HG02571 (cell line): ENCODE results near the gene SETDB2.
"Not testable (repeated sequence)": the region's sequence is repeated elsewhere in the genome, so short reads cannot be mapped to it uniquely, and the experiment has no call there.

Source experiments
- ATAC-seq: cut with Tn5 transposase; IDR thresholded peaks from one replicate; pipeline ENCODE4 v1.9.1; 2021; ENCODE audit warnings: mild to moderate bottlenecking, moderate library complexity; ENCODE audit not compliant: unreplicated experiment

Gene SETDB2

DNA sequence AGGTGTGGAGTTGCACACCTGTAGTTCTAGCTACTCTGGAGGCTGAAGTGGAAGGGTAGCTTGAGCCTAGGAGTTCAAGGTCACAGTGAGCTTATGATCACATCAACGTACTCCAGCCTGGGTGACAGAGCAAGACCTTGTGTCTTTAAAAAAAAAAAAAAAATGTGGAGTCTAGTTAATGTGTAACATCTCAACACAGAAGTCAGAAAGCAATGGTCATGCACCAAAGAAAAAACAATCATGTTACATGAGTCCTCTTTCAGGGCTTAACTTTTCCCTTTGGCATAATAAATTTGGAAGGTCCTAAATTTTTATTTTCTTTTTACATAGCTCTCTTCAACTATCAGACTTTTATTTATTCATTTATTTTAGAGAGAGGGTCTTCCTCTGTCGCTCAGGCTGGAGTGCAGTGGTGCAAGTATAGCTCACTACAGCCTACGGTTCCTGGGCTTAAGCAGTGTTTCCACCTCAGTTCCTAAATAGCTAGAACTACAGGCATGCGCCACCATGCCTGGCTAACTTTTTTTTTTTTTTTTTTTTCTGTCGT, 22.3 kb downstream of the SETDB2 start:
- no peak for ATAC-seq

DNA sequence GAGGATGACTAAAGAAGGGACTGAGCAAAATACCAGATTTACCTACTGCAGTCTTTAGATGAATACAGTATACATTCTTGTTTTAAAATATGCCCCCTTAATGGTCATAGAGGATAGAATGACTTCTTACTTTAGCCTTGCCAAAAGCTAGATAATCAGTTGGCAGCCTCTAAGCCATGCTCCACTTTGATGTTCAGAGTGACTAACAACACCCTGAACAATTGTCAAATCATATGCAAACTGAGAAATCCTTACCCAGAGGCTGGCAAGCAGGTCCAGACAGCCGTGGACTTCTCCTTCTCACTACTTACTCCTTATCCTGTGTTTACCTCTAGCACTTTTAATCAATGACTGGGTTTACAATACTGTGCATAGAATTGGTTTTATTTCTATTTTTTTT, 28.1 kb downstream of the SETDB2 start:
- no peak for ATAC-seq

DNA sequence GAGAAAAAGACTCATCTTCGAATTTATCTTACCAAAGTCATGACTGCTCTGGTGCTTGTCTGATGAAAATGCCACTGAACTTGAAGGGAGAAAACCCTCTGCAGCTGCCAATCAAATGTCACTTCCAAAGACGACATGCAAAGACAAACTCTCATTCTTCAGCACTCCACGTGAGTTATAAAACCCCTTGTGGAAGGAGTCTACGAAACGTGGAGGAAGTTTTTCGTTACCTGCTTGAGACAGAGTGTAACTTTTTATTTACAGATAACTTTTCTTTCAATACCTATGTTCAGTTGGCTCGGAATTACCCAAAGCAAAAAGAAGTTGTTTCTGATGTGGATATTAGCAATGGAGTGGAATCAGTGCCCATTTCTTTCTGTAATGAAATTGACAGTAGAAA, 32.5 kb downstream of the SETDB2 start:
- ATAC-seq = no peak

DNA sequence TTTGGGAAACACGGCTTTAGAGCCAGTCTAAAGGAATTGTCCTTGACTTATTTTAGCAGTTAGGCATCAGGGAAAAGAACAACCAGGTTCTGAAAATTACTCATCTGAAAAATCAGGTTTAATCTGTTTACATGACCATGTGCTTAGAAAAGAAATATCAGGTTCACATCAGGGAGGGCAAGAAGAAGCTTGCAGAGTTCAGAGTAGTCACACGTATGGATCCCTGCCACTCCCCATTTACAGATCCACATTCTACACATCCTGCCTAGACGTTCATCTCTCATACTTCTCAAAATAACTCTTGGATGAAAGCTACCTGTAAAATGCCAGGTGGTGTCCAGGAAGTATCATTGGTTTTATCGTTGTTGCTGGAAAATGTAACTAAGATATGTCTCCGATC, 37.7 kb downstream of the SETDB2 start:
- no peak for ATAC-seq

DNA sequence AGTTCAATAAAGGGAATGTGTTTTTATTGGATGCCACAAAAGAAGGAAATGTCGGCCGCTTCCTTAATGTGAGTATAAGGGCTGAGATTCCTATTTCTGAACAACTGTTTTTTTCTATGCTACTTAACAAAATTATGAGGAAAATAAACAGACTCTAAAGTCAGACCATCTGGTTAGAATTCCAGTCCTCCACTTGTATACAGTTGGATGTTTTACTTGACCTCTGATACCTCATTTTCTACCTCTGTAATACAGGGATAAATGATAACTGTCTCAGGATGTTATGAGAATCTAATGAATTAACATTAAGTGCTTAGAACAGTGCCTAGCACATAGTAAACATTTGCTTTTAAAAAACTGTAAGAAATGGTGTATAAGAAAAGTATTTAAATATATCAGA, 44.5 kb downstream of the SETDB2 start:
- no peak for ATAC-seq

DNA sequence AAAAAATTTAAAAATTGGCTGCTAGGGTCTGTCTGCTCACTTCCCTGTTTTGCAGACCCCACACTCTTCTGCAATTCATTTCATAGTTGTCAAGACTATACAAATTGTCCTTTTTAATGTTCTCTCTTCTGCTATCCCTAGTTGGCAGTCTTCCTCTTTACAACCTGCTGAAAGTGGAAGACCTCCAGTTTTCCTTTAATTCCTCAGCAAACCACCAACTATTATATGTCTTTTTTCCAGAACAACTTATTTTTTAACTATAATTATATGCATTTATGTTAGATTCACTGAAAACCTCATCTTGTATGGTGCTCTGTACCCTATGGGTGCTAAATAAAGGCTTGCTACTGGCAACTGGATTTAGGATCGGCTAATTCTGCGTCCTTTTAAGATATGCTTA, 50.6 kb downstream of the SETDB2 start:
- ATAC-seq = no peak

DNA sequence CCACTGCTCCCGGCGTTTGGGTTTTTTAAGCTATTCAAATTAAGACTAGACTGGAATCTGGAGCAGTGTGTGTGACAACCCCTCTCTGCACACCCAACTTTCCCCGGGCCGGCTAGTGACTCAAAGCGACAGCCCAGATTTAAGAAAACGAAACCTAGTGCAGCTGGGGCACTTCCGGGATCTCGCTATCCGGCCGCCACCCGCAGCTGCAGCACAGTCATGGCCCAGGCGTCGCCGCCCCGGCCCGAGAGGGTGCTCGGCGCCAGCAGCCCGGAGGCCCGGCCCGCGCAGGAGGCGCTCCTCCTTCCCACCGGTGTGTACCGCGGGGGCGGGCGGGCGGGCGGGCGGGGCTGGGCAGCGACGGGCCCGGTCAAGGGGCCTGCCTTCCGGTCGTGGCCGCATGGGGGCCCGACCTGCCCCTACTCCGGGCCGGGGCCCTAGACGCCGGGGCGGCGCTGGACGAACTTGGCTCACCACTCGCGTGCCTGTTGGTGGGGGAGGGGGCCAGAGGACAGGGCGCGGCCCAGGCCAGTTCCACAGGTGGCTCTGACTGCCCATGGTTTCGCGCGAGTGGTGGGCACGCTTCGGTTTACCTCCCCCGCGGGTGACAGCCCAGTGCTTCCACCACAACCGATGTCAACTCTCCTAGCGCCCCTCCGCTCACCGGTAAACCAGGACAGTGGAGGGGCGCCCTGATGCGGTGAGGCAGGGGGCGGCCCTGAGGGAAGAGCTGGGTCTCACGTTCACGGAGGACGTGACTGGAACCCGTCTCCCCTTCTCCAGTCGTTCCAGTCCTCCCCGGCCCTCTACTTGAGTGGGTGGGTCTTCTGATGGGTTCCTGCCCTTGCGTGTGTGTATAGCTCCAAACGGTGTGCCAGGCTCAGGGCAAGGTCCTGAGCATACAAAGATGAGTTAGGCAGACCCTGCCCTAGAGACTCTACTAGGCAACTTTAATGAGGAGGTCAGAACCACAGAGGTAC, 52.0 kb downstream of the SETDB2 start, which contains the start of gene PHF11:
PHF11 (plus strand) TSS at position 171 of the 980 bp plus-strand sequence; CDS start at position 220, 49 bp downstream.
- ATAC-seq = peak; percentile 81

DNA sequence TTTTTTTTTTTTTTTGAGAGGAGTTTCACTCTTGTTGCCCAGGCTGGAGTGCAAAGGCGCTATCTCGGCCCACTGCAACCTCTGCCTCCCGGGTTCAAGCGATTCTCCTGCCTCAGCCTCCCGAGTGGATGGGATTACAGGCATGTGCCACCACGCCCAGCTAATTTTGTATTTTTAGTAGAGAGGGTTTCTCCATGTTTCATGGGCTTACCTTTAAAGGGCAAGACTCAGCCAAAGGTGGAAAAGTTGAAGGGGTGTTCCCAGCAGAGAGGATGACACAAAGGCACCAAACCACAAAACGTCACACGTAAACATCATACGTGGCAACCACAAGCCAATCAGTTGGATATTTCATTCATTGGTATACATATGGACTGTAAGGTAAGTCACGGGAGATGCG, 52.8 kb downstream of the SETDB2 start:
- not testable (repeated sequence) for ATAC-seq

DNA sequence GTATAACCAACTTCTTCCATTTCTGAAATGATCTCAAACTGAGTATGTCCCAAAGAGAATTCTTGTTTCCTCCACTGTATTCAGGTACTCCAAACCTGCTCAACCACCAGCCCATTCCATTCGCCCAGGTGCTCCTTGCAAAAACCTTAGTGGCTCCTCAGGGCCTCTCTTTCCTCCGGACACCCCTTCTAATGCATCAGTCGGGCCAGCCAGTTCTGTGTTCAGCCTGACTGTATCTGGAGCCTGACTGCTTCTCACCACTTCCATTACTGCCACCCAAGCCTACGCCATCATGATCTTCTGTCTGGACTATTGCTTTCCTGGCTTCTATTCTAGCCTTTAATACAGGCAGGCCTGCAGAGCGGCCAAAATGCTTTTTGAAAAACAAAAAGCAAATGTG, 53.2 kb downstream of the SETDB2 start:
- ATAC-seq = no peak

DNA sequence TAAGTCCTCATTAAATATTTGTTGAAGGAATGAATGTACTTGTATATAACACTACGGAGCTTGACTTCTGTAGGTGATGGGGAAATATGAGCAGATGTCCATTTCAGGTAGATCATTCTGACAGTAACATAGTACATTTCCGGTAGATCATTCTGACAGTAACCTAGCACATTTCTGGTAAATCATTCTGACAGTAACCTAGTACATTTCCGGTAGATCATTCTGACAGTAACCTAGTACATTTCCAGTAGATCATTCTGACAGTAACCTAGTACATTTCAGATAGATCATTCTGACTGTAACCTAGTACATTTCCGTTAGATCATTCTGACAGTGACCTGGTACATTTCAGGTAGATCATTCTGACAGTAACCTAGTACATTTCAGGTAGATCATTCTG, 54.1 kb downstream of the SETDB2 start:
- no peak for ATAC-seq

DNA sequence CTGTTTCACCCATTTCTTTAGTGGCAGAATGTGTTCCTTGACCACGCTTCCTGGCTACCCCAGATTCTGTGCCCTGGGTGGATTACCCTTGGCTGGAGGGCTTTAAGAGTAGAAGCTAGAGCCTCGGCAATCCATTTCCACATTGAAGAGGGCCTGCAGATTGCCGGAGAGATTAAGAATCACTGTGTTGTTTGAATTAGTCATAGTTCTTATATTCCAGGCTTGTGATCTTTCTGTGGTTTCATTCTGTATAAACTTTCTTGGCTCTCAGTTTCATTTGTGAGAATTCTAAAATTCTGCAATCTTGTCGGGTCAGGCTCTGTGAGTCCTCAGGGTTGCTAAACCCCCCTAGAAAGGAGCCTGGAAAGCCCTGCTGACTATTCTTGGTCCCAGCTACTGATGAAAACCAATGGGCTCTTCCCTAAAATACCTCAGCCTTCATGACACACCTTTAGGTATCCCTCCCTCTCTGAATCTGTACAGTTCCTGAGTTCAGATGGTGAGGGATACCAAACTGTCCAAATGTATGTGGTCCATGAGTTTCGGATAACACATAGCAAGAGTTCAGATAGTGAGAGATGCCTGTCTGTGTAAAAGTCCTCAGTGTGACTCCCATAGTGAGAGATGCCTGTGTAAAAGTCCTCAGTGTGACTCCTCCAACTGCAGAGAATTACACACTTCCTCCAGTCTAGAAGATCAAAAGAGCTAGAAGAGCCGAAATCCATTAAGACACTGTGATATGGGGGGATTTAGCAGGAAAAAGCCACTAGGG, 56.0 kb downstream of the SETDB2 start:
- ATAC-seq = no peak

DNA sequence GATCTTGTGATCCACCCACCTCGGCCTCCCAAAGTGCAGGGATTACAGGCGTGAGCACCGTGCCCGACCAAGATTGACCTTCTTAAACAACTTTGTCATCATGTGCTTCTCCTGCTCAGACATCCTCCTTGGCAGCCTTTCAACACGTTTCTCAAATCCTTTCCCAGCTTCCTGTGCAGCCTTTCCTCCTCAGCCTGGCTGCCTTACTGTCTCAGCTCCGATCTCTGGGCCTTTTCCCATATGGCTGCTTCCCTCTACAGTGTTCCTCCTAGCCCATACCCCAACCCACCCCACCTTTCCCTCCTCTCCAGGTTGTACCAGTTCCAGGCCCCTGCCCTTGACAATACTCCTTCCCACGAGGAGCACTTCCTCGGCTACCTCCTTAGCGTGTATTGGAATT, 58.9 kb downstream of the SETDB2 start:
- ATAC-seq = no peak

DNA sequence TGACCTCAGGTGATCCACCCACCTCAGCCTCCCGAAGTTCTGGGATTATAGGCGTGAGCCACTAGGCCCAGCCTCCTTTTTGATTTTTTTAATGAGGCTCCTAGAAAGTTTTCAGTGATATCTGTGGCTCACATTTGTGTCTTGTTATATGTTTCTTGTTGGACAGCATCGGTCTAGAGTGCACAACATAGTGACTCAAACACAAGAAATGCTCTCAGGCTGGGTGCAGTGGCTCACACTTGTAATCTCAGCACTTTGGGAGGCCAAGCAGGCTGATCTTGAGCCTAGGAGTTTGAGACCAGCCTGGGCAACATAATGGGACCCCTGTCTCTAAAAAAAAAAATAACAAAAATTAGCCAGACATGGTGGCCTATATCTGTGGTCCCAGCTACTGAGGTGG, 59.9 kb downstream of the SETDB2 start:
- ATAC-seq = no peak

DNA sequence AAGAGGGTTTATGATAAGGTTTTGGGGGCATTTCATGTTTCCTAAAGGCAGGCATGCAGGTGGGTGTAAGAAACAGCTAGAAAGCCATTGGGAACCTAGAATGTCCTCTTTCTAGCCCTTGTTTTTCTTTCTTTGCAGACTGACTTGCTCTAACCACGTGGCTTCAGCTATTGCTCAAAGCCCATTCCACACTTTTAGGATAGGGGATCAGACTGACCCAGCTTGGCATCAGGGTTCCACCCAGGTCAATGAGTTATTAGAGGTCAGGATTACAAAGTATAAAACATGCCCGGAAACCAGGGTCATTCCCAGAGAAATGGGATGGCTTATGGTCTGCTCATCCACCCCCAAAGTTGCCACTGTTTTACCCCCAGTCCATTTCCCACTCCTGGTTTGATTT, 68.5 kb downstream of the SETDB2 start:
- ATAC-seq = no peak

DNA sequence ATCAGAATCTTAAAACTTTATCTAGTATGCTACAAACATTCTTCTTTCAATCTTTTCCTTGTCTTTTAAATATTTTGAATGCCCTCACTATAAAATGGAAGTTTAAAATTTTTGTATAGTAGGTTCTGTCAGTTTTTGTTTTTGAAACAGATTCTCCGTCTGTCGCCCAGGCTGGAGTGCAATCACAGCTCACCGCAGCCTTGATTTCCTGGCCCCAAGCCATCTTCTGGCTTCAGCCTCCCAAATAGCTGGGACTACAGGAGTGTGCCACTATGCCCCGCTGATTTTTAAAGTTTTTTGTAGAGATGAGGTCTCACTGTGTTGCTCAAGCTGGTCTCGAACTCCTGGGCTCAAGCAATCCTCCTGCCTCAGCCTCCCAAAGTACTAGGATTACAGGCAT, 72.4 kb downstream of the SETDB2 start:
- no peak for ATAC-seq

DNA sequence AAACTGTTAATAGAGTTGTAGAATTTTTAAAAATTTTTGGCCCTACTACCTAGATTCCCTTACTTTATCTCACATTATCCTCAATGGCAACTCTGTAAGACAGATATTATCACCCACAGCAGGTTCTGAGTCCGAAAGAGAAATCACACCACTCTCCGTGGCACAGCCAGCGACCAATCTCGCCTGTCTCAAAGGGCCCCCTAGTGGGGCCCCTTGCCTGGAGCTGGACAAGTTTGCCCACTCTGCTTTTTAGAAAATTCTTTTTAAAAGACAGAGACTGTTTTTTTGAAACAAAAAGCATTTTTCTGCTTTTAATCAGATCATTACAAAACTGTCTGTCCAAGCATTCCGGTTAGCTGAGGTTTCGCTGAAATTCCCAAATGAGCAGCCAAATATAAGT, 73.4 kb downstream of the SETDB2 start:
- no peak for ATAC-seq

DNA sequence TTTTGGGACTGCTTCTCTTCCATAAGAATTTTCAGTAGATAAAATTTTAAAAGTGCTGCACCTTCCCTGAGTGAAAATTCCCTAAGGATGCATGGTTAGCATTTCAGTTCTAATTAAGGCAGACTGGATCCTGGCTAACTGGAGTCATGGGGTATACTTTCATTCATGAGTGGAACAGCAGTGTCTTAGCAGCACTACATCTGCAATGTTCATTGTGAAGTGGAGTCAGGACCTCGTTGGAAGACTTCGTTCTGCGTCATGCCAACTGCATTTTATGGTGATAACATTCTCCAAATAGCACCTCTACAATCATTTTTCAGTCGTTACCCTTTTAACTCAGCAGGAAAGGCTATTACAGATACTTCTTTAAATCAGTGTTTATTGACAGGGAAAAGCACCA, 77.2 kb downstream of the SETDB2 start:
- no peak for ATAC-seq

DNA sequence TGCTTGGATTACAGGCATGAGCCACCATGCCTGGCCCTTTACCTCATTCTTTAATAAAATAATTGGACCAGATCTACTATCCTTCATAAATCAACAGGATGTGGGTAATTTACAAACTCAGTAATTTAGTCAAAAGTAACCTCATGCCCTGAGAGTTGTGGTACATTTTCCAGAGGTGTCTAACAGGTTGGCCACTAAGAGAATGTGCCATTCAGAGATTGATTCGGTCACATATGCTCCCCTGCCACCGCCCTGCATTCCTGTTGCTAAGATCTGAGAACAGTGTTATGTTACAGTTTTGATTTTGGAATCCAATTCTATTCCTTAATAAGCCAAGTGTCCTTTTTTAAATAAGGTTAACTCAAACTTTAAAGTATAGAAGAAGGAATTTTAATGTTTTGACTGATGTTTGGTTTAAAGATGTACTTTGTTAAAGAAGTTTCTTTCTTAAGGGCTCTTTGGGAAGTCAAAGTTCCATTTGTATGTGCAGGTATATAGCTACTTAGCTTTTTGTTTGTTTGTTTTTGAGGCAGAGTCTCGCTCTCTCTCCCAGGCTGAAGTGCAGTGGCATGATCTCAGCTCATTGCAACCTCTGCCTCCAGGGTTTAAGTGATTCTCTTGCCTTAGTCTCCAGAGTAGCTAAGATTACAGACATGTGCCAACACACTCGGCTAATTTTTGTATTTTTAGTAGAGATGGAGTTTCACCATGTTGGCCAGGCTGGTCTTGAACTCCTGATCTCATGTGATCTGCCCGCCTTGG, 80.8 kb downstream of the SETDB2 start:
- ATAC-seq = no peak

DNA sequence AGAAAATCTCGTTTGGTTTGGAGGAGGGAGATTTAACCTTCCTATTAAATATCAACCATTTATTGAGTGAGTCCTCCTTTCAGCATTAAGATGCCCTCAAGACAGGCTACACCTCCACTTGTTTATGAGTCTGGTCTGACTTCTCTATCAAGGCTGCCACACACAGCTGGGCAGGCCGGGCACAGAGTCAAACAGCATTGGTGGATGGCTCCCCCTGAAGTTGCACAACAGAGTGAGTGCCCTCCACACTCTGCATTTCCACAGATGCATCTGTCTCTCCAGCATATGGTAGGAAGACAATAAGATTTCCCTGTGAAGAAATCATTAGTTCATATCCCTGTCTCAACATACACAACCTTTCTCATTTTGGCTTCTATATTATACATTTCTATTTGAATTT, 83.0 kb downstream of the SETDB2 start:
- no peak for ATAC-seq

DNA sequence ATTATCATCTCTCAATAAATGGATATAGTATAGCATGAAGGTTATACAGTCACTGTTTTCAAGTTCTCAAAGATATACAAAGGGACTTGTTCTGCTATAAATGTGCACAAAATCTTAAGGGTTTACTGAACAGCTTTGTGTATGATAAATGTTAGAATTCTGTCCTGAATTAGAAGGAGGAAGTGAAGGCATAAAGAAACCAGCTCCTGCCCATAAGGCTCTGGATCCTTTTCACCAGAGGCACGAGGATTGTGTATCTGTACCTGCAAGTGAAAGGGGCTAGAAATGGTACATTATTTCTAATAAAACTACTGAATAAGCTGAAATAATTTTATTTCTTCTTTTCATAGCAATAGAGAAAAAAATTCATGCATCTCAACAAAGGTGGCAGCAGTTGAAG, 84.1 kb downstream of the SETDB2 start:
- no peak for ATAC-seq

DNA sequence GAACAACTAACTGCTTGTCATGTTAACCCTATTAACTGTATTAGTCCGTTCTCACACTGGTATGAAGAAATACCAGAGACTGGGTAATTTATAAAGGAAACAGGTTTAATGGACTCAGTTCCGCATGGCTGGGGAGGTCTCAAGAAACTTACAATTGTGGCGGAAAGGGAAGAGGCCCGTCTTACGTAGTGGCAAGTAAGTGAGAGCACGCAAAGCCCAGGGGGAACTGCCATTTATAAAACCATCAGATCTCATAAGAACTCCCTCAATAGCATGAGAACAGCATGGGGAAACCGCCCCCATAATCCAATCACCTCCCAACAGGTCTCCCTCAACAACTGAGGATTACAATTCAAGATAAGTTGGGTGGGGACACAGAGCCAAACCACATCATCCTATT, 86.4 kb downstream of the SETDB2 start:
- ATAC-seq = no peak
